WI38 (cell line): Measurements from ENCODE around the gene AK8.

Experiments used
- H3K4me3 ChIP-seq: 2 replicates; pipeline ENCODE4 v1.5.1; 2011; ENCODE audit warnings: low read depth, mild to moderate bottlenecking, control low read depth, low read length
- CTCF ChIP-seq: IDR thresholded peaks from 2 replicates; pipeline ENCODE4 v1.5.1; 2012; ENCODE audit warnings: low read depth, mild to moderate bottlenecking, control low read depth, low read length

Gene AK8

DNA sequence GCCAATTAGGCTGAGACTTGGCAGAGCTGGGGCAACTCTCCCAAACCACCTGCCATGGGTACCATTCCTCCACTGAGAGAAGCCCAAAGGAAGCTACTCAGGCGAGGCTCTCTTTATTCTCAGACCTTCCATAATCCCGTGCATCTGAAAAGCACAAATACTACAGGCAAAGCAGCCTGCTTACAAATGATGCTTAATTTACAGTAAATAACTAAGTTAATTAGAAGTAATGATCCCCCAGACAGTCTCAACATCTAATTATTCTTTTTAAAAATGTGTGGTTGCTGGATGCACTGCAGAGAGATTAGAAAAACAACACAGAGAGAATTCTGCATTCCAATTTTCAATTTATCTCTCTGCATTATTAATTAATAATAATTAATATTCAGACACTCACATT lies 53.1 kb downstream of the AK8 start:
- no peak overlapping the region for H3K4me3 ChIP-seq
- TF ChIP-seq CTCF, result no peak

GRCh38 chr9:132824151-132824550 lies 53.9 kb downstream of the AK8 start:
- no peak for TF ChIP-seq CTCF

DNA sequence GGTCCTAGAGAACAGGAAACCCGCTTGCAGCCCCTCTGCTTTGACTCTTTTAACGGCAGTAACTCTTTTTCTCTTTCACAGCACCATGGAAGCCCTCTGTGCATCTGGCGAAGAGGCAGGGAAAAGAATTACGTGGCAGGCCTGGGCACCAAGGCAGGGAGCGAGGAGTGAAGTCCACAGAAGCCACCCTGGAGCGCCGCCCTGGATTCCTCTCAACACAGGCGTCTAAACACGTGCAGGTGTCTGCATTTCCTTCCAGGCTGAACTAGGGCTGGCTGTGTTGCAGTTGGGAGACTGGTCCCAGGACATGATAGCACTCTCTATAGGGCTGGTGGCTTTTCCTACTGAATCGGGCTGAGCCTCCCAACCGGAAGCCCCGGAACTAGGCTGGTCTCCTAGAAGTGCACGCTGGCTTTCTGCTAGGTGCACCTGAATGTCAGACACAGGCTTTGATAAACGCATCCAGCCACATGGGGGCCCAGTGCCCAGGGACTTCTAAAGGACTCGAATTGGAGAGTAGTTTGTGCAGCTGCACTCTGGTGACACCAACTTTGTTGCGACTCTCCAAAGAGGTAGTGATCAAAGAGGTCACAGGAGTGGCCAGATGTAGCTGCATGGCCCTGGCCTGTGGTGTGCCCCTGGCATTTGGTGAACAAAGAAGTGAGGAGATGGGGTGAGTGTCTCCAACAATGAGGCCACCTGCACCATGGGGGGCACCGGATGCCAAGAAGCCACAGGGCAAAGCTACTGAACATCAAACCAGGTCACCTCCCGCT lies 54.5 kb downstream of the AK8 start:
- no peak for TF ChIP-seq CTCF

More at GRCh38 chr9:132824151-132824550, 53.9 kb downstream of the AK8 start:
- H3K4me3 ChIP-seq, result no peak overlapping the region

GRCh38 chr9:132820169-132820944 lies 57.7 kb downstream of the AK8 start:
- no peak for TF ChIP-seq CTCF
- no peak overlapping the region for H3K4me3 ChIP-seq

More for the DNA sequence above, 54.5 kb downstream of the AK8 start:
- no peak overlapping the region for H3K4me3 ChIP-seq

- no peak for TF ChIP-seq CTCF
- H3K4me3 ChIP-seq, result no peak overlapping the region
Measured at GRCh38 chr9:132818588-132818987, 59.5 kb downstream of the AK8 start.

GRCh38 chr9:132814937-132815336 lies 63.1 kb downstream of the AK8 start:
- no peak overlapping the region for H3K4me3 ChIP-seq
- TF ChIP-seq CTCF, result no peak
